T-helper 9 cell (primary cell): ENCODE results near the gene ACTG2.

Experiments
- DNase-seq: peaks from one replicate; pipeline ENCODE4 v3.0.0-alpha.2; 2020

Gene ACTG2

DNA sequence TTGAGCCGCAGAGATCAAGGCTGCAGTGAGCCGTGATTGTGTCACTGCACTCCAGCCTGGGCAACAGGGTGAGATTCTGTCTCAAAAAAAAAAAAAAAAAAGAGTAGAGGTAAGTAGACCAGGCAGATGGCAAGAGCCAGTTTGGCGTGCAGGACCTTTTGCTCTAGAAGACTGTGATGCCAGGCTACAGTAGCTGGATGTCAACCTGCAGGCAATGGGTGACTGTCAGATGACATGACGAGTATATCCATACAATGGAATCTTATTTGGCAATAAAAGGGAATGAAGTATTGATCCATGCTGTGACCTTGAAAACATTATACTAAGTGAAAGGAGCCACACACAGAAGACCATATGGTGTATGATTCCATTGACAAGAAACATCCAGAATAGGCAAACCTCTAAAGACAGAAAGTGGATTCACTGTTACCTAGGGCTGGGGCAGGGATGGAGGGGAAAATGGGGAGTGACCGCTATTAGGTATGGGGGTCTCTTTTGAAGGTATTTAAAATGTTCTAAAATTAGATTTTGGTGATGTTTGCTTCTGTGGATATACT lies 22.7 kb downstream of the ACTG2 start:
- no peak for DNase-seq

GRCh38 chr2:73916666-73917065 lies 23.9 kb downstream of the ACTG2 start:
- no peak for DNase-seq

- no peak for DNase-seq
Measured at GRCh38 chr2:73917296-73917695, 24.5 kb downstream of the ACTG2 start.

- DNase-seq = no peak
Measured at GRCh38 chr2:73917696-73918207, 24.9 kb downstream of the ACTG2 start.

- DNase-seq = no peak
Measured at GRCh38 chr2:73918856-73919255, 26.0 kb downstream of the ACTG2 start.

- DNase-seq = no peak
Measured at GRCh38 chr2:73919596-73920228, 26.9 kb downstream of the ACTG2 start.

DNA sequence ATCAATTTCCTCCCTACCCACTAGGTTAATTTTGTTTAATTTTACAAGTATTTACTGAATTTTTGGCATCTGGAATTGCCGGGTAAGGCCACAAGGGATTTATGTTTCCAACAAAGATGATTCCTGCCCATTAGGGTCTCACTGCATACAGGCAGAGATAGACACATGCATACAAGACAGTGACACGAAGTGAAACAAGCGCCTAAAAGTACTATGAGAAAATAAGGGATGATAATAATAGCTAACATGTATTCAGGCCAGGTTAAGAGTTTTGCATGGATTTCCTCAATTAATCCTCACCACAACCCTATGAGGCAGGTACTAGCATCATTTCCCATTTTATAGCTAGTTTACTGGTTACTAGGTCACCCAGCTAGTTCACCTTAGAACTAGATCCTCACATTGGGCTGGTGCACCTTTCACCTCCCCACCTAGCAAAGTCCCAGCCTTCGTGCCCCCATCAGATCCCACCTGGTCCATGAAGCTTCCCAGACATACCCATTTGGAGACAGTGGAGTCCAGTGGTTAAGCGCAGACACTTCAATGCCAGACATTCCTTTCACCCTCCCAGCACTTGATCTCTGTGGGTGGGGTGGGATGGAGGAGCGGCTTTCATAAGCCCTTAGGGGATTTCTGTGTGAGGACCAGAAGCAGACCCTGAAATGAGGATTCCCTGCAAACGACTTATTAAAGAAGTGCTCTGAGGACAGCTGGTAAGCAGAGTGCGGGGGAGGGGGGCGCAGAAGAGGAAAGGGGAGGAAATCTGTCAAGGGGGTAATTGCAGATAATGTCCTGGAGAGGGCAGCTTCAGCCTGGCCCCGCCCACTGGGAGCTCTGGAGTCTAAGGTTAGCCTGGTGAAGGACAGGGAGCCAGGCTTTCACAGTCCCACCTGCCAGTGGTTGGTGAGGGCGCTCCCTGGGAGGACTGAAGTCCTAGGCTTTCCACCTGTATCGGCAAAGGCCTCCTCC lies 28.1 kb downstream of the ACTG2 start:
- DNase-seq = peak; percentile 17

DNA sequence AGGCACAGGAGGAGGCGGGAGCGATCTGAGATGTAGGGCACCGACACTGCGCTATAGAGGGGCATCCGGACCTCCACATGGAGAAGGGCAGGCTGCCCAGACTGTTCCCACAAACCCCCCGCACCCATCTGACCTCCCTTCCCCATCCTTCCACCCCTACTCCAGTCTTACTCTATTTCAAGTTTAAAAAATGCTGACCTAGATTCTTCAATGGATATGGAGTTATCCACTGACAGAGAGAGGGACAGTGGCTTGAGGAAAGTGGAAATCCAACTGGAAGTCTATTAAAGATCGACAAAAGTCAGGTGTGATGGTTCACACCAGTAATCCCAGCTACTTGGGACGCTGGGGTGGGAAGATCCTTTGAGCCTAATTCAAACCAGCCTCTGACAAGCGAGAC lies 28.8 kb downstream of the ACTG2 start:
- no peak for DNase-seq

DNA sequence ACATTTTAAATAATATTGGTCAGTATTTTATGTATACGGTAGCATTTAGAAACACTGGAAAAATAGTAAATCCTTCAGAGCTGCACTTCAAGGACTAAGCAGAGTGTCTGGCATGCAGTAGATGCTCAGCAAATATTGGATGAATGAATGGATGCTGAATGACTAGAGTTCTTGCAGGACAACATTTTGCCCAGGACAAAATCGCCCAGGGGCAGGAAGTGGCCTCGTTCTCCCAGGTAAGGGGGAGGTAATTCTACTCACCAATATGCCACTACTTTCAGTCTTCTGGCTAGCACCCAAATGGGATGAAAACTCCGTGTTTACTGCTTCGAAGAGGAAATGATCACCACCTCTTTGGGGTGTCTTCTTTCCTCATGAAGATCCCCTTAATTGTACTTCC lies 29.9 kb downstream of the ACTG2 start:
- no peak for DNase-seq

DNA sequence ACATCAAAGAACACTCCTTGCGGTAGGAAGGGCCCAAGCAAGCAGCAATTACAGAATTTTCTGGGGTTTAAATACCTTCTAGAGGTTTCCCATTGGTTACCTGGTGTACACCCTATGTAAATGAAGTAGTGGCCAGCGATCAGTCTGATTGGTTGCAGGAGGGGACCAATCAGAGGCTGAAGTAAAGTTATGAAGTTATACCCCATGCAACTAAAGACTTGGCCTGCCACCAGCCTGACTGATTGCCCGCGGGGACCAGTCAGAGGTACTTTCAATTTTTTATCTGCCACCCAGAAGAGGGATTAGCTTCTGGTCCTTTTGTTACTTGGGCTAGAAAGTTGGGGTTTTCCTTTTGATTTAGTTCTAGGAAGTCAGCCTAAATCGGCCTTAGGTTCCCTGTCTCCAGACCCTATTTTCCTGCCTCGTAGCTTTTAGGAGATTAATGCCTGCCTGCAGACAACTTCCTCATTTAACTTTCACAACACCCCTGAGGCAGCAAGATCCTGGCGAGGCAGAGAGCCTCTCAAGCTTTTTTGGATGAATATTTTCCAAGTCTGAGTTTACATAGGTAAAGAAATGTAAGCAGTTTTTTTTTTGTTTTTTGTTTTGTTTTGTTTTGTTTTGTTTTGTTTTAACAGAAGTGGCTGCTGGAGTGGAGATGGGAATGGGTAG lies 32.4 kb downstream of the ACTG2 start:
- no peak for DNase-seq

GRCh38 chr2:73925853-73926492 lies 33.2 kb downstream of the ACTG2 start:
- no peak for DNase-seq

DNA sequence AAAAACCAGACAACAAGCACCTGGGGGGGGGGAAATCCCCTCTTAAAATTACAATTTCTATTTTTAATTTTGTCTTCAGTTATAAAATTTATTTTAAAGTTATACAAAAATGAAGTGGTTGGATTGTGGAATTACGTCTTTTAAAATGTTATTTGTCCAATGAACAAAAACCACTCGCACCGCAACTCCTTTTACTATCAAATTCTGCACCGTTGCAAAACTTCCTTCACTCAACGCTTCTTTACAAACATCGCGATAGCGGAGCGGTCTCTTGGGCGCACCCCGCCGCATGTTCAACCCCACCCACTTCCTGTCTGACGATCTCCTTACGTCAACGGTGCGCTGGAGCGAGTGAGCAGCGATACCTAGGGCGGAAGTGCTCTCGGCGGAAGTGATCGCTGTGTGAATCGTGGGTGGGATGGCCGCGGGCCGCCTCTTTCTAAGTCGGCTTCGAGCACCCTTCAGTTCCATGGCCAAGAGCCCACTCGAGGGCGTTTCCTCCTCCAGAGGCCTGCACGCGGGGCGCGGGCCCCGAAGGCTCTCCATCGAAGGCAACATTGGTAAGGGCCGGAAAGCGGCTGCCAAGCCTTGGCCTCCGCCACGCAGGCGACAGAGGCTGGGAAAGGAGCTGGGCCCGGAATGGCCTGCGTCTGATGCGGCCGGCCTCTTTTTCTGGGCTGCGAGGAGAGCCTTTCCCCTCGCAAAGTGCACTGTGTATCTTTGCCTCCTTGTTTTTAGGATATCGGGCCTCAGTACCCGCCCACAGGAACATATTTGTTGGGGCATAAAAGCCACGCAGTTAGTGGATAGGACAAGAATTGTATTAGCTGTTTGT lies 33.9 kb downstream of the ACTG2 start, which contains the start of gene DGUOK:
TSS of gene DGUOK (plus strand) at position 388 of the 835 bp plus-strand sequence. CDS start at position 419, 31 bp downstream.
- peak; percentile 93 for DNase-seq

DNA sequence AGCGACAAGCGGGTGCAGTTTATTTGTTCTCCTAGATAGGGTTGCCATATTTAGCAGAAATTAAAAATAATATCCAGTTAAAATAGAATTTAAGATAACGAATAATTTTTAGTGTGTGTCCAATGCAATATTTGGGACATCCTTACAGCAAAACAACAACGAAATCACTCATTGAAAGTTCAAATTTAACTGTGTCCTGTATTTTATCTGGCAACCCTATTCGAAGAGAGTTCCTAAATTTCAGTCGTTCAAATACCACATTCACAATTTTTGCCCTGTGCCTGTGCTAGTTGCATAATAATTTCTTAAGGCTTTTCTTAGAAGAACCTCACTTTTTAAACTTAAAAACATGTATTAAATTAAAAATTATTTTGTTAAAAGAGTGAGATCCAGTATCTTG lies 34.5 kb downstream of the ACTG2 start:
- DNase-seq = no peak

GRCh38 chr2:73928963-73929347 lies 36.1 kb downstream of the ACTG2 start:
- DNase-seq = no peak

DNA sequence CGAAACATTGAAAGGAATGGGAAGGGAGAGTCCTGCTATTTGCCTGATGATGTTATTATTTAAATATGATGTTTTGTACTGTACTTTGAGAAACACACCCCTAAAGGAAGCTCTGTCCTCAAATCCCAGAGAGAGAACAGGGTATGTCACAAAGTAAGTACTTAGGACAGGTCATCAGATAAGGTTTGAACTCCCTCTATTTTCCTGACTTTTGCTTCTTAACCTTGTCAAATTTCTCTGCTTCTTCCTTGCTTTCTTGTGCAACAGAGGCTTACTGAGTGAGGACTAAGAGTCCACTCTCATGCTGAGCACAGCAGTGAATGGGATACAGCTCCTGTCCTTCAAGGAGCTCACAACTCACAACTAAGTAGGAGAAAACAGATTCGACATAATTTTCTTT lies 37.6 kb downstream of the ACTG2 start:
- no peak for DNase-seq

DNA sequence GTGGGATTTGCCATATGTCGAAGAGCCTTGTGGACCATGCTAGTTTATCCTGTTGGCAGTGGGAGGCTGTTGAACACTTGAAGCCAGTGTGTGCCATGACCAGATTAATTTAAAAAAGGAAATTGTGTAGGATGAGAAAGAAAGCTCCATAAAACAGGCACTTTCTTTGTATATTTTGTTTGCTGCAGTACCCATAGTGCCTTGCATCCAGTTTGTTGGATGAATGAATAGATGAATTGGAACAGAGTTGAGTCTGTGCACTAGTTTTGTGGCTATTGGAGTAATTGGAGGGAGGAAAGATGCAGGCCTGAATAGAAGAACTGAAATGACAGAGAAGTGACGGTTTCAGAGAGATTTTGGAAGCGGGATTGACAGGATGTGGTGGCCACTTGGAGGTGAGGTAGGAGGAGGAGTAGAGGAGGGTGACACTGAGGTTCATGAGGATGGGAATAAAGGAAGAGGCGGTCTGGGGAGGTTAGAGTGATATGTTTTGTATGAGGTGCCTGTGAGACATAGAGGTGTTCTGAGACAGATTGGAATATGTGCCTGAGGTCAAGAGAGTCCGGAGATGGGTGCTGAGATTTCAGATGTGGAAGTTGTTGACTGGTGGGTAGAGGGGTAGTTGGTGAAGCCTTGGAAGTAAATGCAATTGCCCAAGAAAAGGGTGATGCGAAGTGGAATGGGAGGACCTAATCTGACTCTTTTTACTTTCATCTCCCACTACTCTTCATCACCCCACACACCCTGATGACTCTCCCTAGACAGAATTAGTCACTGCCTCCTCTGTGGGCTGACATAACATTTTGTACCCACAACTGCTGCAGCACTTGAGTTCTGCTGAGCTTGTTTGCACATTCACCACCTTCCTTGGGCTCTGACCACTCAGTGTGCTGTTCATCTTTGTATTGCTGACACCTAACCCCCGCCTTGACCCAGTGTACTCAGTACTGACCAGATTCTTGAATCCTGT lies 39.0 kb downstream of the ACTG2 start:
- DNase-seq = no peak

DNA sequence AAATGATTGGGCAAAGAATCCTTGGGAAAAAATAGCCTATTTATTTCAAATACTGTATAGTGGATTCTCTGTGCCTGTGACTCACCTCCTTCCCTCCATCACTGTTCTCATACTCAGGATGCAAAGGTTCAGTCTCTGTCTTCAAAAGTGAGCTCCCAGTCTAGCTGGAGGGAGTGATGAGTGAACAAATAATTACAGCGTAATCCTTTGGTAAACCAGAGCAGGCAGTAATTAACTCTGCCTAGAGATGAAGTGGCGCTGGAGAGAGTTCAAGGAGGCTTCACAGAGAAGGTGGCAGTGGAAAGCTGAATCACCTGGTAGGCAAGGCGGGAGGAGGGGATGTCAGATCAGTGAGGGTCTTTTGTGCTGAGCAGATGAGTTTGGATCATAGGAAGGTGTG lies 40.4 kb downstream of the ACTG2 start:
- DNase-seq = no peak

DNA sequence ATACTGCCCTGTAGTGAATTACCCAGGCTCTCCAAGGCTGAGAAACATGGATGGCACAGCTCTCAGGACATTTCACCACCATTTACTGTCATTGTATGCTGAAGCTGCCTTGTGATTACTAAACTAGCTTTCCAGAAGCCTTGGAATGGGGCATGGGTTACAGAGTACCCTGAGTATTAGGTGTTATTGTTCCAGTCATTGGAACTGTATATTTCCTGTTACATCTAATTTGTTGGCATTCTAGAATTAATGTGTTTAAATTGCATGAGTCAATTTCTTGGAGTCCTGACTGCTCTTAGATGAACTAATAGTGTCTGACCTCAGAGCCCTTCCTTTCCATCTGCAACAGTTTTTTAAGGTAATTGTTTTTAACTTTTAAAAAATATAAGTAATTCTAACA lies 42.8 kb downstream of the ACTG2 start:
- no peak for DNase-seq

GRCh38 chr2:73937103-73937885 lies 44.5 kb downstream of the ACTG2 start:
- no peak for DNase-seq
